ENCODE results near the gene PSMD14. TPM values are rescaled to one million over a fixed set of nuclear protein-coding genes. Genes with fewer than 3 reads are reported as not detected.

PSMD14 gene
- total RNA-seq, 1 experiment from 2014 or later = 93.7 TPM

GRCh38 chr2:161388146-161388779 is 80.0 kb downstream of the PSMD14 start:
- ChIA-PET POLR2A (no interaction called here), CTCF (no interaction called here)
- in situ Hi-C loops (cut with HindIII; ENCODE audit: low pct_unique_long_range_greater_than_20kb, low sequenced_read_pairs) = no loop called here
- no TSS peak for BruUV-seq (replicated peaks)
- no peak overlapping the region for H3K4me3 ChIP-seq (ENCODE audit: low read depth in 2 of 2, low read length in 2 of 2)
- H3K27me3 ChIP-seq (ENCODE audit: control insufficient read depth, insufficient read depth, low read length) = no peaks in the 10 kb centered on the region
- no peak overlapping the region for H3K27ac ChIP-seq (ENCODE audit: low read length)
- no peaks in the 10 kb centered on the region for H3K9me3 ChIP-seq (ENCODE audit: control insufficient read depth, insufficient read depth, low read depth, low read length)
- DNase-seq (ENCODE audit: low read depth, low spot score) (no peak), ATAC-seq (no peak)
- intact Hi-C loops (cut with micrococcal nuclease; ENCODE audit: unreplicated experiment) = no loop called here
- H3K36me3 ChIP-seq (ENCODE audit: control insufficient read depth, insufficient read depth, low read length) = peaks cover 17% of the 10 kb centered on the region
- TF ChIP-seq TCF7L2 (IDR thresholded peaks at IDR 0.05; ENCODE audit: low read depth, low read length) = no peak
- TF ChIP-seq, protein P1, sequence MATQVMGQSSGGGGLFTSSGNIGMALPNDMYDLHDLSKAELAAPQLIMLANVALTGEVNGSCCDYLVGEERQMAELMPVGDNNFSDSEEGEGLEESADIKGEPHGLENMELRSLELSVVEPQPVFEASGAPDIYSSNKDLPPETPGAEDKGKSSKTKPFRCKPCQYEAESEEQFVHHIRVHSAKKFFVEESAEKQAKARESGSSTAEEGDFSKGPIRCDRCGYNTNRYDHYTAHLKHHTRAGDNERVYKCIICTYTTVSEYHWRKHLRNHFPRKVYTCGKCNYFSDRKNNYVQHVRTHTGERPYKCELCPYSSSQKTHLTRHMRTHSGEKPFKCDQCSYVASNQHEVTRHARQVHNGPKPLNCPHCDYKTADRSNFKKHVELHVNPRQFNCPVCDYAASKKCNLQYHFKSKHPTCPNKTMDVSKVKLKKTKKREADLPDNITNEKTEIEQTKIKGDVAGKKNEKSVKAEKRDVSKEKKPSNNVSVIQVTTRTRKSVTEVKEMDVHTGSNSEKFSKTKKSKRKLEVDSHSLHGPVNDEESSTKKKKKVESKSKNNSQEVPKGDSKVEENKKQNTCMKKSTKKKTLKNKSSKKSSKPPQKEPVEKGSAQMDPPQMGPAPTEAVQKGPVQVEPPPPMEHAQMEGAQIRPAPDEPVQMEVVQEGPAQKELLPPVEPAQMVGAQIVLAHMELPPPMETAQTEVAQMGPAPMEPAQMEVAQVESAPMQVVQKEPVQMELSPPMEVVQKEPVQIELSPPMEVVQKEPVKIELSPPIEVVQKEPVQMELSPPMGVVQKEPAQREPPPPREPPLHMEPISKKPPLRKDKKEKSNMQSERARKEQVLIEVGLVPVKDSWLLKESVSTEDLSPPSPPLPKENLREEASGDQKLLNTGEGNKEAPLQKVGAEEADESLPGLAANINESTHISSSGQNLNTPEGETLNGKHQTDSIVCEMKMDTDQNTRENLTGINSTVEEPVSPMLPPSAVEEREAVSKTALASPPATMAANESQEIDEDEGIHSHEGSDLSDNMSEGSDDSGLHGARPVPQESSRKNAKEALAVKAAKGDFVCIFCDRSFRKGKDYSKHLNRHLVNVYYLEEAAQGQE (IDR thresholded peaks at IDR 0.05; ENCODE audit: insufficient read depth in 1 of 2, low read depth in 2 of 2, low read length in 1 of 2) = no peak
- TF ChIP-seq, protein P2, sequence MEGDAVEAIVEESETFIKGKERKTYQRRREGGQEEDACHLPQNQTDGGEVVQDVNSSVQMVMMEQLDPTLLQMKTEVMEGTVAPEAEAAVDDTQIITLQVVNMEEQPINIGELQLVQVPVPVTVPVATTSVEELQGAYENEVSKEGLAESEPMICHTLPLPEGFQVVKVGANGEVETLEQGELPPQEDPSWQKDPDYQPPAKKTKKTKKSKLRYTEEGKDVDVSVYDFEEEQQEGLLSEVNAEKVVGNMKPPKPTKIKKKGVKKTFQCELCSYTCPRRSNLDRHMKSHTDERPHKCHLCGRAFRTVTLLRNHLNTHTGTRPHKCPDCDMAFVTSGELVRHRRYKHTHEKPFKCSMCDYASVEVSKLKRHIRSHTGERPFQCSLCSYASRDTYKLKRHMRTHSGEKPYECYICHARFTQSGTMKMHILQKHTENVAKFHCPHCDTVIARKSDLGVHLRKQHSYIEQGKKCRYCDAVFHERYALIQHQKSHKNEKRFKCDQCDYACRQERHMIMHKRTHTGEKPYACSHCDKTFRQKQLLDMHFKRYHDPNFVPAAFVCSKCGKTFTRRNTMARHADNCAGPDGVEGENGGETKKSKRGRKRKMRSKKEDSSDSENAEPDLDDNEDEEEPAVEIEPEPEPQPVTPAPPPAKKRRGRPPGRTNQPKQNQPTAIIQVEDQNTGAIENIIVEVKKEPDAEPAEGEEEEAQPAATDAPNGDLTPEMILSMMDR (IDR thresholded peaks at IDR 0.05) = no peak
- TF ChIP-seq SIN3A (IDR thresholded peaks at IDR 0.05; ENCODE audit: borderline replicate concordance, insufficient read depth, low read depth, low read length) = no peak
- TF ChIP-seq POLR2AphosphoS5 (IDR thresholded peaks at IDR 0.05; ENCODE audit: low read depth, low read length) = no peak
- no peaks in the 10 kb centered on the region for H3K4me1 ChIP-seq (ENCODE audit: control insufficient read depth, insufficient read depth, low read length)

- Histone ChIP-seq H3K27ac (ENCODE audit: low read length) (no peak overlapping the region), H3K36me3 (ENCODE audit: control insufficient read depth, insufficient read depth, low read length) (peaks cover 22% of the 10 kb centered on the region), H3K4me3 (ENCODE audit: low read depth in 2 of 2, low read length in 2 of 2) (no peak overlapping the region), H3K4me1 (ENCODE audit: control insufficient read depth, insufficient read depth, low read length) (no peaks in the 10 kb centered on the region), H3K9me3 (ENCODE audit: control insufficient read depth, insufficient read depth, low read depth, low read length) (no peaks in the 10 kb centered on the region), H3K27me3 (ENCODE audit: control insufficient read depth, insufficient read depth, low read length) (no peaks in the 10 kb centered on the region)
- ChIA-PET CTCF (no interaction called here), POLR2A (no interaction called here)
- BruUV-seq (replicated peaks) = no TSS peak
- in situ Hi-C loops (cut with HindIII; ENCODE audit: low pct_unique_long_range_greater_than_20kb, low sequenced_read_pairs) = no loop called here
- no peak for ATAC-seq
- intact Hi-C loops (cut with micrococcal nuclease; ENCODE audit: unreplicated experiment) = no loop called here
- no peak for TF ChIP-seq SIN3A (IDR thresholded peaks at IDR 0.05; ENCODE audit: borderline replicate concordance, insufficient read depth, low read depth, low read length)
- no peak for DNase-seq (ENCODE audit: low read depth, low spot score)
These were observed 83.7 kb downstream of the PSMD14 start for GRCh38 chr2:161391737-161392506.

DNA sequence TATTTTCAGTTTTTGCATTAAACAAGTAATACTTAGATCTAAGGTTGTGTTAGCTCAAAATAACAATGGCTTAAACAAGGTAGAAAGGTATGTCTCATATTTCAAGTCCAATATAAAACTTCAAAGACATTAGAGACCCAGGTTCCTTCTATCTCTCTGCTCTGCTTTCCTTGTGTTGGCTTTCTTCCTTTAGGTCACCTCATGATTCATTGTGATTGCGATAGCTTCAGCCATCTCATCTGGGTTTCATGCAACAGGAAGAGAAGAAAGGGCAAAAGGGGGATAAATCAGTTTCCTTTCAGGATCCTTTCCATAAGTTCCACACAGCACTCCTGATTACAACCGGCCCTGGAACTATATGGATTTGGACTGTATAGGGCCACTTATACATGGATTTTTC is 91.9 kb downstream of the PSMD14 start:
- Histone ChIP-seq H3K27ac (ENCODE audit: low read length) (no peak overlapping the region), H3K4me3 (ENCODE audit: low read depth in 2 of 2, low read length in 2 of 2) (no peak overlapping the region), H3K4me1 (ENCODE audit: control insufficient read depth, insufficient read depth, low read length) (no peaks in the 10 kb centered on the region), H3K27me3 (ENCODE audit: control insufficient read depth, insufficient read depth, low read length) (no peaks in the 10 kb centered on the region), H3K36me3 (ENCODE audit: control insufficient read depth, insufficient read depth, low read length) (peaks cover 20% of the 10 kb centered on the region), H3K9me3 (ENCODE audit: control insufficient read depth, insufficient read depth, low read depth, low read length) (no peaks in the 10 kb centered on the region)
- ATAC-seq (no peak), DNase-seq (ENCODE audit: low read depth, low spot score) (no peak)
- CTCF ChIA-PET = no interaction called here
- POLR2A ChIA-PET = no interaction called here
- TF ChIP-seq TCF7L2 (IDR thresholded peaks at IDR 0.05; ENCODE audit: low read depth, low read length) (no peak), POLR2AphosphoS5 (IDR thresholded peaks at IDR 0.05; ENCODE audit: low read depth, low read length) (no peak), SIN3A (IDR thresholded peaks at IDR 0.05; ENCODE audit: borderline replicate concordance, insufficient read depth, low read depth, low read length) (no peak)
- TF ChIP-seq, protein P1 (IDR thresholded peaks at IDR 0.05; ENCODE audit: insufficient read depth in 1 of 2, low read depth in 2 of 2, low read length in 1 of 2) = no peak
- TF ChIP-seq, protein P2 (IDR thresholded peaks at IDR 0.05) = no peak
- intact Hi-C loops (cut with micrococcal nuclease; ENCODE audit: unreplicated experiment) = no loop called here
- in situ Hi-C loops (cut with HindIII; ENCODE audit: low pct_unique_long_range_greater_than_20kb, low sequenced_read_pairs) = no loop called here
- BruUV-seq (replicated peaks) = no TSS peak

All from Panc1 (cell line).